Muscle of arm (tissue), 12 donors: Measurements from ENCODE around the gene ST6GALNAC1. TPM values are rescaled to one million over a fixed set of nuclear protein-coding genes. Genes with fewer than 3 reads are reported as not detected.

Experiments
- DNase-seq: peaks from one replicate; pipeline ENCODE4 v3.0.0-alpha.2; 2013
- polyA plus RNA-seq, 12 donors: library from polyadenylated mRNA; unstranded; fragments of 120-200 nt; gene quantifications; one replicate each; pipeline ENCODE4 v1.2.1, GENCODE V29; 2013; ENCODE audit not compliant: insufficient read length in 12 of 12

The ST6GALNAC1 gene
- polyA plus RNA-seq, 12 donors: 0.34 to 53.1 (median 0.54) TPM; not detected in 1

DNA sequence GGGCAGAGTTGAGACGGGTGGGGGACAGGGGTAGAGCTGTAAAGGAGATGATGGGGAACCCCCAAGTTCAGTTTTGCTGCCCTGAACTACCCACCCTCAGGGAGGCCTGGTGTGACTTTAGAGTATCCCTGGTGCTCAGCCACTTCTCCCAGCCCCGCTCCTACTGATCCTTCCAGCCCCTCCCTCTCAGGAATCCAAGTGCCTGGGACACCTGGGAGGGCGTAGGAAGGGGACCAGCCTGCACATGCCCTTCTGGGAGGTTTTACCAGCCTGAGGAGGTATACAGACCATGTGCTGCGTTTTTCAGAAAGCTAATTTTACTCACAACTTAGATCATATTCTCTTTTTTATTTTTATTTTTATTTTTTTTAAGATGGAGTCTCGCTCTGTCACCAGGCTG lies 62.0 kb downstream of the ST6GALNAC1 start:
- DNase-seq: no peak

- no peak for DNase-seq
These were observed 64.3 kb downstream of the ST6GALNAC1 start for GRCh38 chr17:76579281-76579680.

- no peak for DNase-seq
These were observed 65.2 kb downstream of the ST6GALNAC1 start for GRCh38 chr17:76578376-76578775.

- no peak for DNase-seq
These were observed 65.7 kb downstream of the ST6GALNAC1 start for GRCh38 chr17:76577876-76578275.

- DNase-seq: no peak
These were observed 67.4 kb downstream of the ST6GALNAC1 start for GRCh38 chr17:76576189-76576588.

- DNase-seq: no peak
These were observed 68.0 kb downstream of the ST6GALNAC1 start for GRCh38 chr17:76575570-76575969.

Other genes with a start within 250 kb of the ST6GALNAC1 start
- 10 to 100 TPM in 10 of 12 donors, 1 to 10 TPM in 1, not detected in 1; 9.3 to 25.8 (median 14.5) TPM for gene UBE2O, start 190.6 kb downstream of the ST6GALNAC1 start, polyA plus RNA-seq
- gene AANAT, start 176.2 kb downstream of the ST6GALNAC1 start, polyA plus RNA-seq: under 1 TPM in 6 of 12 donors, not detected in 6; 0.33 to 0.66 (median 0.46) TPM
- 10 to 100 TPM in 1 of 12 donors, 1 to 10 TPM in 9, not detected in 2; 3.6 to 12.2 (median 4.9) TPM for gene RHBDF2, start 142.3 kb downstream of the ST6GALNAC1 start, polyA plus RNA-seq
- gene CYGB, start 106.0 kb downstream of the ST6GALNAC1 start, polyA plus RNA-seq: 10 to 100 TPM in 11 of 12 donors, not detected in 1; 12.8 to 35.3 (median 15.3) TPM
- gene PRCD, start 103.7 kb downstream of the ST6GALNAC1 start, polyA plus RNA-seq: 1 to 10 TPM in 10 of 12 donors, not detected in 2; 2.8 to 6.2 (median 3.6) TPM
- 10 to 100 TPM in 1 of 12 donors, 1 to 10 TPM in 9, not detected in 2; 1.3 to 22.9 (median 2.3) TPM for gene ST6GALNAC2, start 57.9 kb downstream of the ST6GALNAC1 start, polyA plus RNA-seq
- gene MXRA7, start 67.2 kb upstream of the ST6GALNAC1 start, polyA plus RNA-seq: 100 to 1,000 TPM in 9 of 12 donors, 10 to 100 TPM in 2, not detected in 1; 85.9 to 203 (median 140) TPM
- 10 to 100 TPM in 11 of 12 donors, not detected in 1; 19.7 to 33.7 (median 21.5) TPM for gene JMJD6, start 82.8 kb upstream of the ST6GALNAC1 start, polyA plus RNA-seq
- 10 to 100 TPM in 11 of 12 donors, not detected in 1; 11.9 to 28.1 (median 21.1) TPM for gene METTL23, start 83.1 kb upstream of the ST6GALNAC1 start, polyA plus RNA-seq
- 100 to 1,000 TPM; 169 to 490 (median 233) TPM for gene SRSF2, start 93.6 kb upstream of the ST6GALNAC1 start, polyA plus RNA-seq
- gene MFSD11, start 94.4 kb upstream of the ST6GALNAC1 start, polyA plus RNA-seq: 10 to 100 TPM in 11 of 12 donors, not detected in 1; 18.5 to 50.7 (median 38.0) TPM
- 1 to 10 TPM in 2 of 12 donors, under 1 TPM in 8, not detected in 2; 0.48 to 1.5 (median 0.71) TPM for gene MGAT5B, start 224.6 kb upstream of the ST6GALNAC1 start, polyA plus RNA-seq